Measurements from ENCODE around the gene ZBTB20.

DNA sequence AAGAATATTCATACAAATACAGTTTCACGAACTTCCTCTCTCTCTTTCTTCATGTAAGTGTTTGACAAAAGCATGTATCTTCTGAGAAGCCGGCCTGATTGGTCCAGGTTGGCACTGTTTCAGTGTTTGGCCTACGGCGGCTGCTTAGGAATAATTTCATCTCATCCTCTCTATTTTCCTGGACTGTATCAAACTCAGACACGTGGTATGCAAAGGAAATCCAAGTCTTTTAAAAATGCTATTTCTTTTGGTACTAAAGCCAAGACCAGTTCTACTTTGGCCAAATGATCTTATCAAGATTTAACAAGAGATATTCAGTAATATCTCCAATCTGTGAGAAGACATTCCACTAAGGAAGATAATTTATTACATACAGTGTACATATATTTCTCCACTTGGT lies 700.5 kb downstream of the ZBTB20 start:
- TF ChIP-seq RXRA (IDR thresholded peaks at IDR 0.05) = no peak
- no peak for TF ChIP-seq YY1 (IDR thresholded peaks at IDR 0.05)
- TF ChIP-seq, protein P1, sequence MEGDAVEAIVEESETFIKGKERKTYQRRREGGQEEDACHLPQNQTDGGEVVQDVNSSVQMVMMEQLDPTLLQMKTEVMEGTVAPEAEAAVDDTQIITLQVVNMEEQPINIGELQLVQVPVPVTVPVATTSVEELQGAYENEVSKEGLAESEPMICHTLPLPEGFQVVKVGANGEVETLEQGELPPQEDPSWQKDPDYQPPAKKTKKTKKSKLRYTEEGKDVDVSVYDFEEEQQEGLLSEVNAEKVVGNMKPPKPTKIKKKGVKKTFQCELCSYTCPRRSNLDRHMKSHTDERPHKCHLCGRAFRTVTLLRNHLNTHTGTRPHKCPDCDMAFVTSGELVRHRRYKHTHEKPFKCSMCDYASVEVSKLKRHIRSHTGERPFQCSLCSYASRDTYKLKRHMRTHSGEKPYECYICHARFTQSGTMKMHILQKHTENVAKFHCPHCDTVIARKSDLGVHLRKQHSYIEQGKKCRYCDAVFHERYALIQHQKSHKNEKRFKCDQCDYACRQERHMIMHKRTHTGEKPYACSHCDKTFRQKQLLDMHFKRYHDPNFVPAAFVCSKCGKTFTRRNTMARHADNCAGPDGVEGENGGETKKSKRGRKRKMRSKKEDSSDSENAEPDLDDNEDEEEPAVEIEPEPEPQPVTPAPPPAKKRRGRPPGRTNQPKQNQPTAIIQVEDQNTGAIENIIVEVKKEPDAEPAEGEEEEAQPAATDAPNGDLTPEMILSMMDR (IDR thresholded peaks at IDR 0.05; ENCODE audit: low read depth, low read length, missing input control) = no peak
- TF ChIP-seq, protein P2, sequence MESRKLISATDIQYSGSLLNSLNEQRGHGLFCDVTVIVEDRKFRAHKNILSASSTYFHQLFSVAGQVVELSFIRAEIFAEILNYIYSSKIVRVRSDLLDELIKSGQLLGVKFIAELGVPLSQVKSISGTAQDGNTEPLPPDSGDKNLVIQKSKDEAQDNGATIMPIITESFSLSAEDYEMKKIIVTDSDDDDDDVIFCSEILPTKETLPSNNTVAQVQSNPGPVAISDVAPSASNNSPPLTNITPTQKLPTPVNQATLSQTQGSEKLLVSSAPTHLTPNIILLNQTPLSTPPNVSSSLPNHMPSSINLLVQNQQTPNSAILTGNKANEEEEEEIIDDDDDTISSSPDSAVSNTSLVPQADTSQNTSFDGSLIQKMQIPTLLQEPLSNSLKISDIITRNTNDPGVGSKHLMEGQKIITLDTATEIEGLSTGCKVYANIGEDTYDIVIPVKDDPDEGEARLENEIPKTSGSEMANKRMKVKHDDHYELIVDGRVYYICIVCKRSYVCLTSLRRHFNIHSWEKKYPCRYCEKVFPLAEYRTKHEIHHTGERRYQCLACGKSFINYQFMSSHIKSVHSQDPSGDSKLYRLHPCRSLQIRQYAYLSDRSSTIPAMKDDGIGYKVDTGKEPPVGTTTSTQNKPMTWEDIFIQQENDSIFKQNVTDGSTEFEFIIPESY (IDR thresholded peaks at IDR 0.05) = no peak
- no peak for TF ChIP-seq HNF4G (IDR thresholded peaks at IDR 0.05)
- TF ChIP-seq, protein P3, sequence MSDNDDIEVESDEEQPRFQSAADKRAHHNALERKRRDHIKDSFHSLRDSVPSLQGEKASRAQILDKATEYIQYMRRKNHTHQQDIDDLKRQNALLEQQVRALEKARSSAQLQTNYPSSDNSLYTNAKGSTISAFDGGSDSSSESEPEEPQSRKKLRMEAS (IDR thresholded peaks at IDR 0.05) = no peak
- no peak for TF ChIP-seq TAF1 (conservative IDR thresholded peaks at IDR 0.05)
- TF ChIP-seq, protein P4, sequence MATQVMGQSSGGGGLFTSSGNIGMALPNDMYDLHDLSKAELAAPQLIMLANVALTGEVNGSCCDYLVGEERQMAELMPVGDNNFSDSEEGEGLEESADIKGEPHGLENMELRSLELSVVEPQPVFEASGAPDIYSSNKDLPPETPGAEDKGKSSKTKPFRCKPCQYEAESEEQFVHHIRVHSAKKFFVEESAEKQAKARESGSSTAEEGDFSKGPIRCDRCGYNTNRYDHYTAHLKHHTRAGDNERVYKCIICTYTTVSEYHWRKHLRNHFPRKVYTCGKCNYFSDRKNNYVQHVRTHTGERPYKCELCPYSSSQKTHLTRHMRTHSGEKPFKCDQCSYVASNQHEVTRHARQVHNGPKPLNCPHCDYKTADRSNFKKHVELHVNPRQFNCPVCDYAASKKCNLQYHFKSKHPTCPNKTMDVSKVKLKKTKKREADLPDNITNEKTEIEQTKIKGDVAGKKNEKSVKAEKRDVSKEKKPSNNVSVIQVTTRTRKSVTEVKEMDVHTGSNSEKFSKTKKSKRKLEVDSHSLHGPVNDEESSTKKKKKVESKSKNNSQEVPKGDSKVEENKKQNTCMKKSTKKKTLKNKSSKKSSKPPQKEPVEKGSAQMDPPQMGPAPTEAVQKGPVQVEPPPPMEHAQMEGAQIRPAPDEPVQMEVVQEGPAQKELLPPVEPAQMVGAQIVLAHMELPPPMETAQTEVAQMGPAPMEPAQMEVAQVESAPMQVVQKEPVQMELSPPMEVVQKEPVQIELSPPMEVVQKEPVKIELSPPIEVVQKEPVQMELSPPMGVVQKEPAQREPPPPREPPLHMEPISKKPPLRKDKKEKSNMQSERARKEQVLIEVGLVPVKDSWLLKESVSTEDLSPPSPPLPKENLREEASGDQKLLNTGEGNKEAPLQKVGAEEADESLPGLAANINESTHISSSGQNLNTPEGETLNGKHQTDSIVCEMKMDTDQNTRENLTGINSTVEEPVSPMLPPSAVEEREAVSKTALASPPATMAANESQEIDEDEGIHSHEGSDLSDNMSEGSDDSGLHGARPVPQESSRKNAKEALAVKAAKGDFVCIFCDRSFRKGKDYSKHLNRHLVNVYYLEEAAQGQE (IDR thresholded peaks at IDR 0.05) = no peak
- no peak for TF ChIP-seq RAD21 (IDR thresholded peaks at IDR 0.05)
- TF ChIP-seq JUND (IDR thresholded peaks at IDR 0.05) = no peak
- TF ChIP-seq SP1 (IDR thresholded peaks at IDR 0.05) = no peak

Measured in liver (tissue), 3 donors.